GM18907 (cell line): Measurements from ENCODE around the gene LGI4.

Experiments
- ATAC-seq: cut with Tn5 transposase; IDR thresholded peaks from one replicate; pipeline ENCODE4 v1.9.1; 2021; ENCODE audit warnings: mild to moderate bottlenecking, moderate library complexity; ENCODE audit not compliant: unreplicated experiment

The LGI4 gene

DNA sequence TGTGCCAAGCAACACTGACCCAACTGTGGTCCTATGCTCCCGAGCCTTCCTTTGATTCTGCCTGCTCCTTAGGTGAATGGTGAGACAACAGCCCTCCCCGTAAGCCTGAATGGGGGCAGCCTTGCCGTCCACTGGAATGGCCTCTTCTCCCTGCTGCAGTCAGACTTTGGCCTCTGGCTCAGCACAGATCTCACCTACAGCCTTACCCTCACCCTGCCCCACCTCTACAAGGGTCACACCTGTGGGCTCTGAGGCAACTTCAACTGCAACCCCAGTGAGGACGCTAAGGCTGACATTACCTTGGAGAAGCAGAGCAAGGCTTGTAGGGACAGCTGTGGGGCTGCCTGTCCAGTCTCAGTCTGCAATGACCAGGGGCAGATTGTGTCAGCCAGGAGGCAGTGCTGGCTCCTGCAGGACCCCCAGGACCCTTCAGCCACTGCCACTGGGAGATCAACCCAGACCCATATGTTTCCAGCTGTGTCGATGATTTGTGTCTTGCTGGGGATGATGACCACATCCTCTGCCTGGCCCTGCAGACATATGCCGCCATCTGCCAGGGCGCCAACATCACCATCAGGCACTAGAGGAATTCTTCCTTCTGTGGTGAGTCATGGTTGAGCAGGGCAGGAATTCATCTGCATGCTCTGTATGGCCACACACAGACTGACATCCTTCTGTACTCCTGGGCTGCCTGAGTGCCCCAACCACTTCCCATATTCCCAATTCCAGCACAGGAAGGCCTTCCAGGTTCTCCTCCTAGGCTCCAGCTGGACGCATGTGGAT is 46.5 kb downstream of the LGI4 start:
- no peak for ATAC-seq

DNA sequence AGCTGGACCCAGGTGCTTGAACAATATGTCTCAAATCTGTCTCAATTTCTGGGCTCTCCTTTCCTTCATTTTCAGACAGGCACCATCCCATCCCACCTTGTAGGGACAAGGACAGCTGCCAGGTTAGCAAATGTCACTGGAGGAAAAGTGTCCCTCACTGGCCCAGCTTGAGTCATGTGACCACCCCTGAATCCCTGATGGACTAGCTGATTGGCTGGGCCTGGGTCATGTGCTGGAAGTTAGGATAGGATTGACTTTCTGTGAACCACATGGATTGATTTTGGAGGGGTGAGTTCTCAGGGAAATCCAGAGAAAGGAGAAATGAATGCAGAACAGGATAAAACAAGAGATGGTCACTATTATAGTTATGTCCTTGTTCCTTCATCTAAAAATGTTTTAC is 47.5 kb downstream of the LGI4 start:
- no peak for ATAC-seq

DNA sequence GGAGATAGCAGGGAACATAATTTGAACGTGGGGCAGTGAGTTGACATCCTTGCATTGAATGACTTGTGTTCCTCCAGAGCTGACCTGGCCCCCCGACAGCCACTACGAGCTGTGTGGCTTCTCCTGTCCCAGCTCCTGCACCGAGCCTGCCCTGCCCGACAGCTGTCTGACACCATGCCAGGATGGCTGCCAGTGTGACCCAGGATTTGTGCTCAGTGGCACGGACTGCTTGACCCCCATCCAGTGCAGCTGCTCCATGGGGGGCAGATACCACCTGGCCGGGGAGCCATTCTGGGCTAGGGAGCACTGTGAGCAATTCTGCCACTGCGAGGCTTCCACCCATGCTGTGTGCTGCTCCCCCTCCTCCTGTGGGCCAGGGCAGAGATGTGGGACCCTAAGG is 48.4 kb downstream of the LGI4 start:
- no peak for ATAC-seq

DNA sequence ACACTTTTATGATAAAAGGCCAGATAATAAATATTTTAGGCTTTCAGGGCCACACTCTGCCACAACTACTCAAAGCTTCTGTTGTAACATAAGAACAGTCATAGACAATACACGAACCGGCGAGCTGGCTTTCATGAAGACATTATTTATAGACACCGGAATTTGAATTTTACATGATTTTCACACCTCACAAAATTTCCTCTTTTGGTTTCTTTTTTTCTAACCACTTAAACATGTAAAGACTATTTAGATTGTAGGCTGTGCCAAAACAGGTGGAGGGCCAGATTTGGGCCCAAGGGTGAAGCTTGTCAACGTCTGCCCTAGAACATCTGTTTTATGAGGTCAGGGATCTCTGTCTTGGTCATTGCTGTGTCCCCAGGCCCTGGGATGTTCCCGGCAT is 48.9 kb downstream of the LGI4 start:
- peak; percentile 45 for ATAC-seq

DNA sequence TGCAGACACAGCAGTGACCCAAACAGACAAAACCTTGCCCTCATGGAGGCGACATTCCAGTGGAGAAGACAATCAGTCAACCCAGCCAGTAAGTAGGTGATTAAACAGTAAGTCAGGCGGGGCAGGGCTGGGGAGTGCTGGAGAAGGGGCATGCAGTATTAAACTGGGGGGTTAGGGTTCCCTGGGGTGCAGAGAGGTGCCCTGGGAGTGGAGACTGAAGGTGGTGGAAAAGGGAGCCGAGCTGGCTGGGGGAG is 50.4 kb downstream of the LGI4 start:
- no peak for ATAC-seq

DNA sequence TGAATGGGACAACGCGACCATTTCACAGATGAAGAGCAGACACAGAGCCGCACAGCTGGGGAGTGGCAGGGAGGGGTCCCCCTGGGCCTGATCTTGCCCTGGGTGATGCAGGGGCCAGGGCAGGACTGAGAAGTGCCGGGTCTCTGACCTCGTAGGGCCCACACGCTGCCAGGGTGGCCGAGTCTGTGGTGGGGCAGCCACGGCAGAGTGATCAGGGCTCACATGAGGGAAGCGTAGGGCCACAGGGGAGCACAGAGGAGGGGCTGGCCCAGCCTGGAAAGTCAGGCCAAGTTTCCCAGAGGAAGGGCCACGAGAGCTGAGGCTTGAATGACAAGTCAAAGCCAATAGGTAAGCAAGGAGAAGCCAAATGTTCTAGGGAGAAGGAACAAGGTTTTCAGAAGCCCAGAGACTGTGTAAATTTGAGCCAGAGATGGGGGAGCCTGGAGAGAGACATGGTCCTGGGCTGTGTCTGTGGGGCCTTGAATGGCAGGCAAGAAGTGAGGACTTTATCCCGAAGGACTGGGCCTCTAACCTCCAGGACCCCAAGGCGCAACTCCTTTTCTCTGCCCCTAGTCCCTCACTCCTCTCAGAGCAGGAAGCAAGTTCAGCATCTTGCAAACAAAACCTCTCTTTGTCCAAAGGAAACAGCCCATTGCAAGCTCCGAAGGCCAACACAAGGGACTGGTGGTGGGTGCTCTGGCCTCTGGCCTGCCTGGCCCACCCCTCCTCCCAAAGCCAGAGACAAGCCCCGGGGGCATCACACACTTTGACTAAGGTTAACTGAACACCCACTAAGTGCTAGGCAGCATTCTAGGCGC is 51.0 kb downstream of the LGI4 start:
- ATAC-seq, result no peak

DNA sequence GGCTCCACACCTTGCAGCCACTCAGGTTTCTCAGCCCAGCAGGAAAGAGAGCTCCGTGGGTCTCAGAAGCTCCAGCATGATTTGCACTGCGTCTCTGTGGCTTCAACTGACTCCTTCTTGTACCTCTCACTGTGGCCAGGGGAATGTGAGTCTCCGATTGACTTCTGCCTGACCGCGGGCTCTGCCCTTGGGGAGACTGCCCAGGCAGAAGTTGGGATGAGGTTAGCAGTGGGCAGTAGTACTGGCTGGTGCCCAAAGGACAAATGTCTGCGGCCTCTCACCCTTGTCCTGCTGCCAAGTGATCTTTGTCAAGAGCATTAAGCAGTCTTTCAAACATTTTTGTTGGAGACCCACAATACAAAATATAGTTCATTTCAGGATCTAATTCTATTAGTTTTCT is 53.7 kb downstream of the LGI4 start:
- no peak for ATAC-seq

DNA sequence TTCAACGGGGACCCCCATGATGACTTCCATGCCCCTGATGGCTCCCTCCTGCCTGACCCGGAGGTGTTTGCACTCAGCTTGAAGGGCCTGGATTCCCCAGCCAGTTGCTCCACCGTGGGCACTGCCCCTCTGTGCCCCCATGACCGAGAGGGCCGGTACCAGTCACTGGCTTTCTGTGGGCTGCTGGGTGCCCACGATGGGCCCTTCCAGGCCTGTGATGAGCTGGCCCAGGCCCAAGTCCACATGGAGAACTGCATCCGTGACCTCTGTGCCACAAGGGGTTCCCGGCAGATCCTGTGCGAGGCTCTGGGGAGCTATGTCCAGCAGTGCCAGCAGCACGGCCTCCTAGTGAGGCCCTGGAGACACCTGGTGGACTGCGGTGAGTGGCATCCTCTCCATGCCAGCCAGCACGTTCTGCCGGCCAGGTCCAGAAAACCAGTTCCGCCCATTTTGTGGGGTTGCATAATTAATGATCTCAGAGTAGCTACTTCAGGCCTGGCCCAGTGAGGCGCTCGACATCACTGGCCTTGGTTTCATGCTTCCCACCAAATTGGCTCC is 54.2 kb downstream of the LGI4 start:
- ATAC-seq, result no peak

DNA sequence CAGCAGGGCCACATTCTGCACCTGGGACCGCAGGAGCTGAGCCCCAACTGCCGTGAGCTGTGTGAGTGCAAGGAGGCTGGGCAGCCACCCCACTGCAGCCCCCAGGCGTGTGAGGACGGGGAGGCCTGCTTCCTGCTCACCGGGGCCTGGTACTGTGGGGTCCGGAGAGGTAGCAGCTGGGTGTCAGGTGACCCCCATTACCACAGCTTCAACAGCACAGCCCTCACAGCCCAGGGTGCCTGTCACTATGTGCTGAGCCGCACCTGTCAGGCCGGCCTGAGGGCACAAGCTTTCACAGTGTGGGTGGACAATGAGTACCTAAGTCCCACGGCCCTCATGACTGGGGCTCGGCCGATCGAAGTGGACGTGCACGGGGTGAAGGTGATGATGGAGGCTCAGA is 55.0 kb downstream of the LGI4 start:
- ATAC-seq, result no peak

DNA sequence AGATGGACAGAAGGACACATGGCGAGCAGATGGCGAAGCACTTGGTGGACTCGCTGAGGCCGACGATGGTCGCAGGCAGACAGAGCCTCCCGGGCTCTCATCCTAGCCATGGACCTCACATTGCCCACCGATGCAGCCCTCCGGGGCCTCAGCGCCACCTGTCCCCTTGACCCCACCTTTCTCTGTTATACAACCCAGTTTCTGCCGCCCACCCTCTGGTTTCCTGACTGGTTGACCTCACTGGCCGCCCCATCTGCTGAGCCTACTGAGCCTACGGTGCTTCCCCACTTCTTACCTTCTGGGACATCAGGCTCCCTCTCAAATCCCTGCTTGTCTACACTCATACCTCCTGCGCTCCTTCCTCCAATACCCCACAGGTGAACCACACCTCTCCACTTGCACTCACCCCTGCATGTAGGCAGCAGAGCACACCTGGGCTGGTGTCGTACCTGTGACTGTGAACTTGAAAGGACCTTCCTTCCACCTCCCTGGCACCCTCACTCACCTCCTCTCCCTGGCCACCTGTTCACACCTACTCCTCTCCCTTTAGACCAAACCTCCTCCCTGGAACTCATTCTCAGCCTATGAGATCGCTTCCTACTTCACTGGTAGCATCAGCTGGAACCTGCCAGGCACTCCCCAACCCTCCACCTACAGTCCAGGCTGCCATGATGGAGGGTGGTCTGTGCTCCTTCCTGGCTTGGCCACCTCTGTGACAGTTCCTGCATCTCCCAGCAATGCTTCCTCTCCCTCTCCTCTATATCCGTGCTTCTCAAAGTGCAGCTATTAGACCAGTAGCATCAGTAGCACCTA is 57.2 kb downstream of the LGI4 start:
- no peak for ATAC-seq

DNA sequence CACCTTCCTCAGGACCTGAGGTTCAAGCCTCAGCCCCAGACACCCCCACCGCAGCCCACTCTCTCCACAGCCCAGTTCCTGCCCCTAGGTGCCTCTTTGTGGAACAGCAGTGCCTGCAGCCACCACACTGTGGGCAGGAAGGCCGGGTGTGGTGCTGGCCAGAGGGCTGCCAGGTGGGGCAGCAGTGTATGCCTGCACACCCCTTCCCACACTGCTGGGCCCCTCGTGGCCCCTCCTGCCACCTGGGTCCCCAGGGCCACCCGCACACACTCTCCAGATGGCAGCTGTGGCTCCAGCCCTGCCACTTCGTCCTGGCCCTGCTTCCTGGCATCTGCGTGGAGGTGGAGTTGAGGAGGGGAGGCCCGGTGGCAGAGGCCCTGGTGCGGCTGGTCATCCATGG is 58.2 kb downstream of the LGI4 start:
- no peak for ATAC-seq

DNA sequence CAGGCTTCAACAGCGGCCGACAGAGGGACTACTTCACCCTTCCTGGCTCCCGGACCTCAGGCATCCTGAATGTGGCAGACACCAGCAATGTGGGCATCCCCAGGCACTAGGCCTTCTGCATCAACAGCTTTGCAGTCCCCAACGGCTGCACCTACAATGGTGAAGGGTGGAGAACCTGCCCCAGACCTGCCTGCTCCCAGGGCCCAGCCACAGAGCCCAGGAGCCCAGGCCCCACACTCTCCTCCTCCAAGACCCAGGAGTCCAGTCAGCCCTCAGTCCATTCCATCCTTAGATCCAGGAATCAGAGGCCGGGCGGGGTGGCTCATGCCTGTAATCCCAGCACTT is 58.9 kb downstream of the LGI4 start:
- ATAC-seq, result no peak

DNA sequence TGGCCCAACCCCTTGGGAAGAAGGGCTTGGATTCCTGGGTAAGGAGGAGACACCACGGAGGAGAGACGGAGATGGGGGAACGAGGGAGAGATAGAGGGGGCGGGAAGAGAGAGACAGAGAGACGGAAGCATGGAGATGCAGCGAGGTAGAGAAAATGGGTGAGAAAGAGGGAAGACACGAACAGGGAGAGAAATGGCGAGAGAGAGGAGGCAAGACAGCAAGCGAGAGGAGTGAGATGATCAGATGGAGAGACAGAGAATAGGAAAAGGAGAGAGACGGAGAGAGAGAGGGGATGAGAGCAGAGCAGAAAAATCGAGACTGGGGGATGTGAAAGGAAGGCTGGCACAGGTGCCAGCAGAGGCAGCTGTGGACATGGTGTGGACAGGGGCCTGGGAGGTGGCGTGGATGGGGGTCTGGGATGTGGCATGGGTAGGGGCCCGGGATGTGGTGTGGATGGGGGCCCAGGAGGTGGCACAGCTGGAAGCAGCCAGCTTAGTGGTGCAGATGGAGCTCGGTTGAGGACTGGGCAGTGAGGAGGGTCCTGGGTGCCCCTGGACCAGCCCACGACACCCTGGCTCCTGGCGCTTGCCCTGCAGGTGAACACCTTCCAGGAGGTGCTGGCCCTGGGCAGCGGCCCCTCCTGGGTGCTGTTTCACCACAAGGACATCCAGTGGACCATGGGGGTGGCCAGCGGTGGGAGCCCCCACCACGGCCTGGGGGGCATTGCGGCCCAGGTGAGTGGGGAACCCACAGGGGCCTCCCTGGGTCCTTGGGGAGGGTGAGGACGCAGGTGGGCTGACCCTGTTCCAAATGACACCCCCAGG is 59.4 kb downstream of the LGI4 start:
- no peak for ATAC-seq
